Panc1 (cell line): Measurements from ENCODE around the gene WASF3.

ENCODE experiments used
- POLR2AphosphoS5 ChIP-seq: IDR thresholded peaks from 2 replicates; pipeline ENCODE4 v1.6.1; 2012; ENCODE audit warnings: mild to moderate bottlenecking, low read depth, low read length, moderate library complexity
- TCF7L2 ChIP-seq: IDR thresholded peaks from 2 replicates; pipeline ENCODE4 v1.6.1; 2011; ENCODE audit warnings: mild to moderate bottlenecking, low read depth, low read length, inconsistent platforms
- TF ChIP-seq, protein P1 (sequence below), 2 experiments: IDR thresholded peaks; 2 replicates each; pipeline ENCODE4 v1.6.1; 2011 to 2012; ENCODE audit warnings: low read depth in 2 of 2, control low read depth in 1 of 2, low read length in 1 of 2, mild to moderate bottlenecking in 1 of 2, moderate library complexity in 1 of 2; ENCODE audit not compliant: insufficient read depth in 1 of 2
- TF ChIP-seq, protein P2 (sequence below): fragments of 450-650 bp; IDR thresholded peaks from 2 replicates; pipeline ENCODE4 v1.5.1; 2017; ENCODE audit warnings: mild to moderate bottlenecking

DNA sequence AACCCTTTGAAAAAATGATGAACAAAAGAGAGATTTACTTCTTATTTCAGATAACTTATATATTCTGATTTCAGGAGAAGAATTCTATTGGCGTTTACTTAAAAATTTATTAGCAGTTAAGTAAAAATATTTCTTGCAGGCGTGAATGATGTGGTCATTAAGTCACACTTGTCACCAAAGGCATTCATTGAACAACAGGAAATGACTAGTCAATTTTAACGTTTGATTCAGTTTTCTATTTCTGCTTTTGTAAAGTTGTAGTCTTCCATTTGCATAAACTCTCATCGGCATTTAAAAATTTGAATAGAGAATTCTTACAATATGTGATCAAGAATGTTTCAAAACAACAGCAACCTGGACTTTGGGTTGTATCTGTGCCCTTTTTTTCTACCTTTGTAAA lies 119.7 kb downstream of the WASF3 start:
- TF ChIP-seq, protein P1, sequence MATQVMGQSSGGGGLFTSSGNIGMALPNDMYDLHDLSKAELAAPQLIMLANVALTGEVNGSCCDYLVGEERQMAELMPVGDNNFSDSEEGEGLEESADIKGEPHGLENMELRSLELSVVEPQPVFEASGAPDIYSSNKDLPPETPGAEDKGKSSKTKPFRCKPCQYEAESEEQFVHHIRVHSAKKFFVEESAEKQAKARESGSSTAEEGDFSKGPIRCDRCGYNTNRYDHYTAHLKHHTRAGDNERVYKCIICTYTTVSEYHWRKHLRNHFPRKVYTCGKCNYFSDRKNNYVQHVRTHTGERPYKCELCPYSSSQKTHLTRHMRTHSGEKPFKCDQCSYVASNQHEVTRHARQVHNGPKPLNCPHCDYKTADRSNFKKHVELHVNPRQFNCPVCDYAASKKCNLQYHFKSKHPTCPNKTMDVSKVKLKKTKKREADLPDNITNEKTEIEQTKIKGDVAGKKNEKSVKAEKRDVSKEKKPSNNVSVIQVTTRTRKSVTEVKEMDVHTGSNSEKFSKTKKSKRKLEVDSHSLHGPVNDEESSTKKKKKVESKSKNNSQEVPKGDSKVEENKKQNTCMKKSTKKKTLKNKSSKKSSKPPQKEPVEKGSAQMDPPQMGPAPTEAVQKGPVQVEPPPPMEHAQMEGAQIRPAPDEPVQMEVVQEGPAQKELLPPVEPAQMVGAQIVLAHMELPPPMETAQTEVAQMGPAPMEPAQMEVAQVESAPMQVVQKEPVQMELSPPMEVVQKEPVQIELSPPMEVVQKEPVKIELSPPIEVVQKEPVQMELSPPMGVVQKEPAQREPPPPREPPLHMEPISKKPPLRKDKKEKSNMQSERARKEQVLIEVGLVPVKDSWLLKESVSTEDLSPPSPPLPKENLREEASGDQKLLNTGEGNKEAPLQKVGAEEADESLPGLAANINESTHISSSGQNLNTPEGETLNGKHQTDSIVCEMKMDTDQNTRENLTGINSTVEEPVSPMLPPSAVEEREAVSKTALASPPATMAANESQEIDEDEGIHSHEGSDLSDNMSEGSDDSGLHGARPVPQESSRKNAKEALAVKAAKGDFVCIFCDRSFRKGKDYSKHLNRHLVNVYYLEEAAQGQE (IDR thresholded peaks at IDR 0.05; ENCODE audit: insufficient read depth in 1 of 2, low read depth in 2 of 2, low read length in 1 of 2), result no peak
- TF ChIP-seq POLR2AphosphoS5 (no peak), TCF7L2 (no peak)
- TF ChIP-seq, protein P2, sequence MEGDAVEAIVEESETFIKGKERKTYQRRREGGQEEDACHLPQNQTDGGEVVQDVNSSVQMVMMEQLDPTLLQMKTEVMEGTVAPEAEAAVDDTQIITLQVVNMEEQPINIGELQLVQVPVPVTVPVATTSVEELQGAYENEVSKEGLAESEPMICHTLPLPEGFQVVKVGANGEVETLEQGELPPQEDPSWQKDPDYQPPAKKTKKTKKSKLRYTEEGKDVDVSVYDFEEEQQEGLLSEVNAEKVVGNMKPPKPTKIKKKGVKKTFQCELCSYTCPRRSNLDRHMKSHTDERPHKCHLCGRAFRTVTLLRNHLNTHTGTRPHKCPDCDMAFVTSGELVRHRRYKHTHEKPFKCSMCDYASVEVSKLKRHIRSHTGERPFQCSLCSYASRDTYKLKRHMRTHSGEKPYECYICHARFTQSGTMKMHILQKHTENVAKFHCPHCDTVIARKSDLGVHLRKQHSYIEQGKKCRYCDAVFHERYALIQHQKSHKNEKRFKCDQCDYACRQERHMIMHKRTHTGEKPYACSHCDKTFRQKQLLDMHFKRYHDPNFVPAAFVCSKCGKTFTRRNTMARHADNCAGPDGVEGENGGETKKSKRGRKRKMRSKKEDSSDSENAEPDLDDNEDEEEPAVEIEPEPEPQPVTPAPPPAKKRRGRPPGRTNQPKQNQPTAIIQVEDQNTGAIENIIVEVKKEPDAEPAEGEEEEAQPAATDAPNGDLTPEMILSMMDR, result no peak
